K562 (cell line): ENCODE data around the gene TP53BP1. TPM values are rescaled to one million over a fixed set of nuclear protein-coding genes. Genes with fewer than 3 reads are reported as not detected.
A peak's percentile ranks its signal among the peaks of the same experiment; 100 is the strongest.

Experiments used
- ARID1B ChIP-seq: fragments of 450-650 bp; IDR thresholded peaks from 2 replicates; pipeline ENCODE4 v1.6.1; 2016; ENCODE audit warnings: antibody characterized with exemption, mild to moderate bottlenecking, inconsistent platforms
- ARID2 ChIP-seq: fragments of 450-650 bp; IDR thresholded peaks from 2 replicates; pipeline ENCODE4 v1.6.1; 2017; ENCODE audit warnings: antibody characterized with exemption, mild to moderate bottlenecking
- CBFA2T2 ChIP-seq: fragments of 450-650 bp; conservative IDR thresholded peaks from 2 replicates; pipeline ENCODE4 v1.6.1; 2017; ENCODE audit warnings: mild to moderate bottlenecking
- CREB1 ChIP-seq, 2 experiments: sonication (generic) in 1 of 2; formaldehyde crosslinking in 1 of 2; IDR thresholded peaks; 2 replicates each; pipeline versions ENCODE4 v1.6.1 to v1.8.0; 2012 to 2022; ENCODE audit warnings: inconsistent platforms in 1 of 2, mild to moderate bottlenecking in 1 of 2, missing genetic modification reagents in 1 of 2, moderate library complexity in 1 of 2
- CREM ChIP-seq: IDR thresholded peaks from 2 replicates; pipeline ENCODE4 v1.6.1; 2014; ENCODE audit warnings: antibody characterized with exemption, low read depth
- DPF2 ChIP-seq: fragments of 450-650 bp; IDR thresholded peaks from 2 replicates; pipeline ENCODE4 v1.6.1; 2016
- FOXA3 ChIP-seq, 2 experiments: fragments of 450-650 bp in 1 of 2; sonication (generic) in 1 of 2; formaldehyde crosslinking; IDR thresholded peaks in 1 of 2; conservative IDR thresholded peaks in 1 of 2; 2 replicates each; pipeline versions ENCODE4 v1.4.0 to v1.8.0; 2020 to 2022; ENCODE audit warnings: mild to moderate bottlenecking in 2 of 2, missing genetic modification reagents in 1 of 2
- GATA2 ChIP-seq: sonication (generic); formaldehyde crosslinking; IDR thresholded peaks from 2 replicates; pipeline ENCODE4 v1.4.0; 2020; ENCODE audit warnings: mild to moderate bottlenecking, missing genetic modification reagents
- LEF1 ChIP-seq: fragments of 450-650 bp; IDR thresholded peaks from 2 replicates; pipeline ENCODE4 v1.6.1; 2016; ENCODE audit warnings: mild to moderate bottlenecking
- SOX6 ChIP-seq: fragments of 450-650 bp; IDR thresholded peaks from 2 replicates; pipeline ENCODE4 v1.6.1; 2014; ENCODE audit warnings: mild to moderate bottlenecking
- SPI1 ChIP-seq: IDR thresholded peaks from 2 replicates; pipeline ENCODE4 v1.6.1; 2011; ENCODE audit warnings: low read depth, low read length, control low read depth, borderline replicate concordance
- TEAD4 ChIP-seq, 2 experiments: sonication (generic) in 1 of 2; formaldehyde crosslinking in 1 of 2; IDR thresholded peaks; 2 replicates each; pipeline versions ENCODE4 v1.6.1 to v1.8.0; 2012 to 2022; ENCODE audit warnings: borderline replicate concordance in 1 of 2, inconsistent platforms in 1 of 2, low read length in 1 of 2, mild to moderate bottlenecking in 1 of 2, missing genetic modification reagents in 1 of 2
- ZNF175 ChIP-seq: fragments of 200-800 bp; sonication (Bioruptor generic); IDR thresholded peaks from 2 replicates; pipeline ENCODE4 v1.6.1; 2016; ENCODE audit warnings: low read depth, mild to moderate bottlenecking, missing genetic modification characterization, missing compliant biosample characterization
- ZNF589 ChIP-seq: fragments of 200-800 bp; sonication (Bioruptor generic); IDR thresholded peaks from 2 replicates; pipeline ENCODE4 v1.6.1; 2016; ENCODE audit warnings: low read depth, missing genetic modification characterization, missing compliant biosample characterization
- ZNF699 ChIP-seq: fragments of 250-450 bp; sonication (Bioruptor Pico); IDR thresholded peaks from 2 replicates; pipeline ENCODE4 v1.8.0; 2021; ENCODE audit warnings: mild to moderate bottlenecking, moderate library complexity; ENCODE audit not compliant: insufficient replicate concordance
- polyA plus RNA-seq, 8 experiments: library from polyadenylated mRNA; depleted of rRNA in 4 of 8; stranded (reverse) in 5 of 8; unstranded in 3 of 8; fragments of >200 nt; fragmentation: Nextera tagmentation in 2 of 8; fragmentation: Illumina TruSeq in 1 of 8; extraction: Ambion mirVana in 2 of 8; extraction: Trizol in 1 of 8; gene quantifications; 2 replicates each; pipeline versions ENCODE4 v1.2.1 to v1.2.3, GENCODE V29; 2011 to 2014; ENCODE audit warnings: inconsistent platforms in 1 of 8, missing spikeins in 1 of 8
- total RNA-seq, 7 experiments: library from RNA; depleted of rRNA in 6 of 7; stranded (reverse); fragments of >200 nt in 6 of 7; fragmentation: Illumina TruSeq in 2 of 7; extraction: Trizol in 2 of 7; gene quantifications; 2 replicates each; pipeline versions ENCODE4 v1.2.1 to v1.2.3, GENCODE V29; 2011 to 2021; ENCODE audit warnings: low replicate concordance in 1 of 7
- TF ChIP-seq, protein P1 (sequence below): IDR thresholded peaks from 2 replicates; pipeline ENCODE4 v1.6.1; 2011; ENCODE audit not compliant: insufficient read length; ENCODE audit errors: extremely low read depth
- TF ChIP-seq, protein P2 (sequence below): fragments of 450-650 bp; conservative IDR thresholded peaks from 2 replicates; pipeline ENCODE4 v1.6.1; 2016; ENCODE audit warnings: missing genetic modification characterization, low read depth, mild to moderate bottlenecking, control low read depth, missing compliant biosample characterization
- TF ChIP-seq, protein P3 (sequence below): fragments of 450-650 bp; IDR thresholded peaks from 2 replicates; pipeline ENCODE4 v1.6.1; 2016
- TF ChIP-seq, protein P4 (sequence below): sonication (generic); IDR thresholded peaks from 2 replicates; pipeline ENCODE4 v1.6.1; 2016
- TF ChIP-seq, protein P5 (sequence below), 2 experiments: fragments of 200-800 bp in 1 of 2; sonication (Bioruptor generic) in 1 of 2; sonication (generic) in 1 of 2; formaldehyde crosslinking in 1 of 2; IDR thresholded peaks in 1 of 2; conservative IDR thresholded peaks in 1 of 2; 2 replicates each; pipeline versions ENCODE4 v1.5.0 to v1.6.1; 2016 to 2020; ENCODE audit warnings: missing compliant biosample characterization in 1 of 2, missing genetic modification characterization in 1 of 2, missing genetic modification reagents in 1 of 2

The TP53BP1 gene
- total and polyA plus RNA-seq, 9 of the 15 experiments (the other 6 are each of a cell fraction or from before 2014, with no cell fraction given), result 5.7 to 63.3 (median 30.9) TPM

DNA sequence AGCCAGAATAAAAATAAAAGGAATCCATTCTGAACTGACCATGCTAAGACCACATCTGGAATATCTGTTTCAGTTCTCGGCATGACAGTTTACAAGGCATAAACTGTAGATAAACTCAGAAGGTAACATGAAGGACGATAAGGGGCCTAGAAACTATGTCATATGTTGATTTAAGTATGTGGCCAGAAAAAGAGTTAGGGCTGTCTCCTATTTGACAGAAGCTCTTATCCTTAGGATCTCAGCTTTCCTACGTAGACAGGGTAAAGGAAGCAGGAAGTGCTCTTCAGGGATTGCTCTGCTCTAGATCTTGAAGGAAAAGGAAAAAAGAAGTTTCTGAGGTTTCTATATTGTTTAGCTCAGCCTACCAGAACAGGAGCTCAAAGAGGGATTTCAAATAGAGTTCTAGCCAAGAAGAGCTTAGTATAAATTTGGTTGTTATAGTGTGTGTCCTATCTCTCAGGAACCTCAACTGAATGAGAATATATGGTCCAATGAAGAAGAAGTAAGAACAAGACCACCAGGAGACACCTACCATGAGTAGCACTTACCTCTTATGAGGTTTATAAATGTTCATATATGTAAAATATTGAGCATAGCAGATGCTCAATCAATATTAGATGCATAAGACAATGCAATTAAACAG is 59.2 kb downstream of the TP53BP1 start (continued):
- TF ChIP-seq FOXA3 (CRISPR knock-in tag; conservative IDR thresholded peaks at IDR 0.05 in 1 of 2, IDR thresholded peaks at IDR 0.05 in 1 of 2), result peak in 1 of 2 experiments; percentile 74; a peak in 2 of 4 replicates
- TF ChIP-seq CREM, result peak; percentile 77
- TF ChIP-seq, protein P1, sequence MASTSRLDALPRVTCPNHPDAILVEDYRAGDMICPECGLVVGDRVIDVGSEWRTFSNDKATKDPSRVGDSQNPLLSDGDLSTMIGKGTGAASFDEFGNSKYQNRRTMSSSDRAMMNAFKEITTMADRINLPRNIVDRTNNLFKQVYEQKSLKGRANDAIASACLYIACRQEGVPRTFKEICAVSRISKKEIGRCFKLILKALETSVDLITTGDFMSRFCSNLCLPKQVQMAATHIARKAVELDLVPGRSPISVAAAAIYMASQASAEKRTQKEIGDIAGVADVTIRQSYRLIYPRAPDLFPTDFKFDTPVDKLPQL, result no peak
- TF ChIP-seq ZNF175 (CRISPR knock-in tag), result 0 out of 2 replicates have a peak, but pooled peaks have one; percentile 29
- TF ChIP-seq, protein P2, sequence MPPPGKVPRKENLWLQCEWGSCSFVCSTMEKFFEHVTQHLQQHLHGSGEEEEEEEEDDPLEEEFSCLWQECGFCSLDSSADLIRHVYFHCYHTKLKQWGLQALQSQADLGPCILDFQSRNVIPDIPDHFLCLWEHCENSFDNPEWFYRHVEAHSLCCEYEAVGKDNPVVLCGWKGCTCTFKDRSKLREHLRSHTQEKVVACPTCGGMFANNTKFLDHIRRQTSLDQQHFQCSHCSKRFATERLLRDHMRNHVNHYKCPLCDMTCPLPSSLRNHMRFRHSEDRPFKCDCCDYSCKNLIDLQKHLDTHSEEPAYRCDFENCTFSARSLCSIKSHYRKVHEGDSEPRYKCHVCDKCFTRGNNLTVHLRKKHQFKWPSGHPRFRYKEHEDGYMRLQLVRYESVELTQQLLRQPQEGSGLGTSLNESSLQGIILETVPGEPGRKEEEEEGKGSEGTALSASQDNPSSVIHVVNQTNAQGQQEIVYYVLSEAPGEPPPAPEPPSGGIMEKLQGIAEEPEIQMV (tag), result no peak
- TF ChIP-seq DPF2, result peak; percentile 80
- TF ChIP-seq ZNF699 (CRISPR knock-in tag), result no peak
- peak; percentile 78; the same call in 1 of the 2 replicates for TF ChIP-seq ZNF589 (CRISPR knock-in tag)
- TF ChIP-seq ARID2, result no peak
- peak; percentile 38; the same call in 1 of the 2 replicates for TF ChIP-seq CREB1 (IDR thresholded peaks at IDR 0.05)
- TF ChIP-seq CREB1 (CRISPR knock-in tag; IDR thresholded peaks at IDR 0.05), result no peak
- TF ChIP-seq ARID1B, result peak; percentile 61
- peak; percentile 18; the same call in 1 of the 2 replicates for TF ChIP-seq SOX6
- peak; percentile 41; the same call in 1 of the 2 replicates for TF ChIP-seq SPI1
- TF ChIP-seq, protein P3, sequence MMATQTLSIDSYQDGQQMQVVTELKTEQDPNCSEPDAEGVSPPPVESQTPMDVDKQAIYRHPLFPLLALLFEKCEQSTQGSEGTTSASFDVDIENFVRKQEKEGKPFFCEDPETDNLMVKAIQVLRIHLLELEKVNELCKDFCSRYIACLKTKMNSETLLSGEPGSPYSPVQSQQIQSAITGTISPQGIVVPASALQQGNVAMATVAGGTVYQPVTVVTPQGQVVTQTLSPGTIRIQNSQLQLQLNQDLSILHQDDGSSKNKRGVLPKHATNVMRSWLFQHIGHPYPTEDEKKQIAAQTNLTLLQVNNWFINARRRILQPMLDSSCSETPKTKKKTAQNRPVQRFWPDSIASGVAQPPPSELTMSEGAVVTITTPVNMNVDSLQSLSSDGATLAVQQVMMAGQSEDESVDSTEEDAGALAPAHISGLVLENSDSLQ, result peak; percentile 73
- TF ChIP-seq, protein P4, sequence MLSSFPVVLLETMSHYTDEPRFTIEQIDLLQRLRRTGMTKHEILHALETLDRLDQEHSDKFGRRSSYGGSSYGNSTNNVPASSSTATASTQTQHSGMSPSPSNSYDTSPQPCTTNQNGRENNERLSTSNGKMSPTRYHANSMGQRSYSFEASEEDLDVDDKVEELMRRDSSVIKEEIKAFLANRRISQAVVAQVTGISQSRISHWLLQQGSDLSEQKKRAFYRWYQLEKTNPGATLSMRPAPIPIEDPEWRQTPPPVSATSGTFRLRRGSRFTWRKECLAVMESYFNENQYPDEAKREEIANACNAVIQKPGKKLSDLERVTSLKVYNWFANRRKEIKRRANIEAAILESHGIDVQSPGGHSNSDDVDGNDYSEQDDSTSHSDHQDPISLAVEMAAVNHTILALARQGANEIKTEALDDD, result 0 out of 2 replicates have a peak, but pooled peaks have one; percentile 31
- TF ChIP-seq LEF1, result peak; percentile 70; the same call in 1 of the 2 replicates
- TF ChIP-seq CBFA2T2, result peak; percentile 35; the same call in 1 of the 2 replicates
- peak; percentile 65 for TF ChIP-seq GATA2 (CRISPR knock-in tag)
- TF ChIP-seq, protein P5, sequence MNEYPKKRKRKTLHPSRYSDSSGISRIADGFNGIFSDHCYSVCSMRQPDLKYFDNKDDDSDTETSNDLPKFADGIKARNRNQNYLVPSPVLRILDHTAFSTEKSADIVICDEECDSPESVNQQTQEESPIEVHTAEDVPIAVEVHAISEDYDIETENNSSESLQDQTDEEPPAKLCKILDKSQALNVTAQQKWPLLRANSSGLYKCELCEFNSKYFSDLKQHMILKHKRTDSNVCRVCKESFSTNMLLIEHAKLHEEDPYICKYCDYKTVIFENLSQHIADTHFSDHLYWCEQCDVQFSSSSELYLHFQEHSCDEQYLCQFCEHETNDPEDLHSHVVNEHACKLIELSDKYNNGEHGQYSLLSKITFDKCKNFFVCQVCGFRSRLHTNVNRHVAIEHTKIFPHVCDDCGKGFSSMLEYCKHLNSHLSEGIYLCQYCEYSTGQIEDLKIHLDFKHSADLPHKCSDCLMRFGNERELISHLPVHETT (CRISPR knock-in tag; conservative IDR thresholded peaks at IDR 0.05 in 1 of 2, IDR thresholded peaks at IDR 0.05 in 1 of 2), result peak in 1 of 2 experiments; percentile 62; a peak in 1 of 4 replicates
- peak; percentile 60 for TF ChIP-seq TEAD4 (IDR thresholded peaks at IDR 0.05; ENCODE audit: low read length)
- no peak for TF ChIP-seq TEAD4 (CRISPR knock-in tag; IDR thresholded peaks at IDR 0.05; ENCODE audit: borderline replicate concordance)
